ENCODE data around the gene FBXL15. TPM values are rescaled to one million over a fixed set of nuclear protein-coding genes. Genes with fewer than 3 reads are reported as not detected.

Gene FBXL15
- total RNA-seq, 4 donors from 2014 or later: 18.6 to 41.9 (median 26.1) TPM

DNA sequence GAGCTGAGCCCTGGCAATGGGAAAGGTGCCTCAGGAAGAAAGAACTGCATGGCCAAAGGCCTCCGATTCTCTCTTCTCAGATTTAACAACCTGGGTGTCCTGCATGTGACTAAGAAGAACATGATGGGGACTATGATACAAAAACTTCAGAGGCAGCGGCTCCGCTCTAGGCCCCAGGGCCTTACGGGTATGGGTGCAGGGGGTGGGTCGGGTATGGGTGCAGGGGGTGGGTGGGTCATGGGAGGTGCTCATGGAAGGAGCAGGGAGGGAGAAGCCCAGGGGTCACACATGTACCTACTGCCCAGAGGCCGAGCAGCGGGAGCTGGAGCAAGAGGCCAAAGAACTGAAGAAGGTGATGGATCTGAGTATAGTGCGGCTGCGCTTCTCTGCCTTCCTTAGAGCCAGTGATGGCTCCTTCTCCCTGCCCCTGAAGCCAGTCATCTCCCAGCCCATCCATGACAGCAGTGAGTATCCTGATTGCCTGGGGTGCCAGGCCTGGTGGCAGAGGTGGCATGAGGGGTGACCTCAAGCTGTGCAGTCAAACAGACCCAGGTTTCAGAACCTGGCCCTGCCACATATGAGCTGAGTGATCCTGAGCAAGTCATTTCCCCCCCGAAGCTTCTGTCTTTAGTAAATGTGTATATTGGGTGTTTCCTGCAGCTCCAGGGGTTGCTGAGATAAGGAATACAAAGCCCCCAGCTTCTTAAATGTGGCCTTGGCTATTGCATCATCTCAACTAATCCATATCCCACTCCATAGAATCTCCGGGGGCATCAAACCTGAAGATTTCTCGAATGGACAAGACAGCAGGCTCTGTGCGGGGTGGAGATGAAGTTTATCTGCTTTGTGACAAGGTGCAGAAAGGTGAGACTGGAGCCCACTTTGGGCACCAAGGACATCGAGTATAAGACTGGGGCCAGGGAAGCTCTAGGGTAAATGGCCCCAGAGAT is 23.1 kb upstream of the FBXL15 start:
- Histone ChIP-seq H3K9me3 (no peaks in the 10 kb centered on the region), H3K4me1 (peaks cover 0 to 81% (median 29%) of the 10 kb centered on the region in 3 donors), H3K27me3 (no peaks in the 10 kb centered on the region), H3K36me3 (peaks cover 0 to 47% of the 10 kb centered on the region in 2 donors), H3K4me3 (no peak overlapping the region), H3K27ac (peak overlapping the region in 3 of 4 donors; percentile 93 to 98 (median 96))
- ATAC-seq: no peak
- TF ChIP-seq EP300 (IDR thresholded peaks at IDR 0.05) (no peak), POLR2A (IDR thresholded peaks at IDR 0.05) (no peak), POLR2AphosphoS5 (IDR thresholded peaks at IDR 0.05) (no peak)
- TF ChIP-seq, protein P1, sequence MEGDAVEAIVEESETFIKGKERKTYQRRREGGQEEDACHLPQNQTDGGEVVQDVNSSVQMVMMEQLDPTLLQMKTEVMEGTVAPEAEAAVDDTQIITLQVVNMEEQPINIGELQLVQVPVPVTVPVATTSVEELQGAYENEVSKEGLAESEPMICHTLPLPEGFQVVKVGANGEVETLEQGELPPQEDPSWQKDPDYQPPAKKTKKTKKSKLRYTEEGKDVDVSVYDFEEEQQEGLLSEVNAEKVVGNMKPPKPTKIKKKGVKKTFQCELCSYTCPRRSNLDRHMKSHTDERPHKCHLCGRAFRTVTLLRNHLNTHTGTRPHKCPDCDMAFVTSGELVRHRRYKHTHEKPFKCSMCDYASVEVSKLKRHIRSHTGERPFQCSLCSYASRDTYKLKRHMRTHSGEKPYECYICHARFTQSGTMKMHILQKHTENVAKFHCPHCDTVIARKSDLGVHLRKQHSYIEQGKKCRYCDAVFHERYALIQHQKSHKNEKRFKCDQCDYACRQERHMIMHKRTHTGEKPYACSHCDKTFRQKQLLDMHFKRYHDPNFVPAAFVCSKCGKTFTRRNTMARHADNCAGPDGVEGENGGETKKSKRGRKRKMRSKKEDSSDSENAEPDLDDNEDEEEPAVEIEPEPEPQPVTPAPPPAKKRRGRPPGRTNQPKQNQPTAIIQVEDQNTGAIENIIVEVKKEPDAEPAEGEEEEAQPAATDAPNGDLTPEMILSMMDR (IDR thresholded peaks at IDR 0.05): no peak
- 80 to 87% methylated on average over 3 to 9 of the region's 14 CpGs for WGBS, 2 donors (ENCODE audit: low coverage in 1 of 2)

DNA sequence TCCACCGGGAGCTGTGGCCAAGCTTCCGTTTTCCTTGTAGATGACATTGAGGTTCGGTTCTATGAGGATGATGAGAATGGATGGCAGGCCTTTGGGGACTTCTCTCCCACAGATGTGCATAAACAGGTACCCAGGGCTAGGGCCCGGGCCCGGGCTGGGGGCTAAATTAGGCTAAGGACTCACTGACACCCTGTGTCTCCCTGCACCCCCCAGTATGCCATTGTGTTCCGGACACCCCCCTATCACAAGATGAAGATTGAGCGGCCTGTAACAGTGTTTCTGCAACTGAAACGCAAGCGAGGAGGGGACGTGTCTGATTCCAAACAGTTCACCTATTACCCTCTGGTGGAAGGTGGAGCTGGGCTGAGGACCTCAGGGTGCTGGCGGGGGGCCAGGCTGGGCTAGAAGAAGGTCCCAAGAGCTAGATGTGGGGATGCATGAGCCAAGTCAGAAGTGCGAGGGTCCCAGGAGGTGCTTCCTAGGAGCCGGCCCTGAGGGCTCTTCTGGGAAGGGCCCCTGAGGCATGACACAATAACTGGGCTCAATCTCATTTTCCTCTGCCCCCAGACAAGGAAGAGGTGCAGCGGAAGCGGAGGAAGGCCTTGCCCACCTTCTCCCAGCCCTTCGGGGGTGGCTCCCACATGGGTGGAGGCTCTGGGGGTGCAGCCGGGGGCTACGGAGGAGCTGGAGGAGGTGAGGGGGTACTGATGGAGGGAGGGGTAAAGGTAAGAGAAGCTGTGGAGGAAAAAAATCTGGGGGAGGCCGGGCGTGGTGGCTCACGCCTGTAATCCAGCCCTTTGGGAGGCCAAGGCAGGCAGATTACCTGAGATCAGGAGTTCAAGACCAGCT is 22.2 kb upstream of the FBXL15 start:
- ATAC-seq: no peak
- TF ChIP-seq, protein P1 (IDR thresholded peaks at IDR 0.05): no peak
- TF ChIP-seq POLR2AphosphoS5 (IDR thresholded peaks at IDR 0.05): no peak
- no peak for TF ChIP-seq EP300 (IDR thresholded peaks at IDR 0.05)
- H3K27ac ChIP-seq: peak overlapping the region in 3 of 4 donors; percentile 95 to 98 (median 96)
- H3K36me3 ChIP-seq: peaks cover 0 to 56% of the 10 kb centered on the region in 2 donors
- H3K27me3 ChIP-seq: no peaks in the 10 kb centered on the region
- 68 to 100% methylated on average over 1 to 5 of the region's 21 CpGs for WGBS, 2 donors (ENCODE audit: low coverage in 1 of 2)
- H3K4me1 ChIP-seq: peaks cover 0 to 86% (median 28%) of the 10 kb centered on the region in 3 donors
- H3K9me3 ChIP-seq: no peaks in the 10 kb centered on the region
- H3K4me3 ChIP-seq: peak overlapping the region in 1 of 2 donors; percentile 68

GRCh38 chr10:102399217-102400021 is 21.2 kb upstream of the FBXL15 start:
- Histone ChIP-seq H3K4me1 (peaks cover 0 to 85% (median 25%) of the 10 kb centered on the region in 3 donors), H3K4me3 (peak overlapping the region; percentile 46 to 68), H3K9me3 (no peaks in the 10 kb centered on the region), H3K36me3 (peaks cover 0 to 59% of the 10 kb centered on the region in 2 donors), H3K27me3 (no peaks in the 10 kb centered on the region), H3K27ac (peak overlapping the region; percentile 66 to 98 (median 96))
- 0% methylated on average over 10 to 16 of the region's 72 CpGs for WGBS, 2 donors (ENCODE audit: low coverage in 1 of 2)
- peak; percentile 44 to 53 for TF ChIP-seq POLR2A (IDR thresholded peaks at IDR 0.05)
- TF ChIP-seq EP300 (IDR thresholded peaks at IDR 0.05): no peak
- TF ChIP-seq, protein P1 (IDR thresholded peaks at IDR 0.05): peak in 3 of 4 experiments; percentile 96 to 98 (median 96)
- TF ChIP-seq POLR2AphosphoS5 (IDR thresholded peaks at IDR 0.05): peak; percentile 83
- peak; percentile 80 for ATAC-seq

GRCh38 chr10:102400076-102400475 is 20.6 kb upstream of the FBXL15 start:
- no CpG with 5 or more reads among the region's 17 CpGs for WGBS, 2 donors (ENCODE audit: low coverage in 1 of 2)
- H3K4me1 ChIP-seq: peaks cover 0 to 85% (median 25%) of the 10 kb centered on the region in 3 donors
- H3K27me3 ChIP-seq: no peaks in the 10 kb centered on the region
- peaks cover 0 to 59% of the 10 kb centered on the region in 2 donors for H3K36me3 ChIP-seq
- no peaks in the 10 kb centered on the region for H3K9me3 ChIP-seq
- TF ChIP-seq, protein P1 (IDR thresholded peaks at IDR 0.05): no peak
- TF ChIP-seq EP300 (IDR thresholded peaks at IDR 0.05) (no peak), POLR2A (IDR thresholded peaks at IDR 0.05) (no peak), POLR2AphosphoS5 (IDR thresholded peaks at IDR 0.05) (no peak)
- H3K4me3 ChIP-seq: no peak overlapping the region
- peak overlapping the region in 3 of 4 donors; percentile 95 to 98 (median 96) for H3K27ac ChIP-seq
- no peak for ATAC-seq

Data from gastroesophageal sphincter (tissue), 4 donors.